GM12878 (cell line): ENCODE results near the gene CSF1R. TPM values are rescaled to one million over a fixed set of nuclear protein-coding genes. Genes with fewer than 3 reads are reported as not detected.

Experiments used
- ATAC-seq: fragments of 200-7000 bp; cut with Tn5 transposase; 3 replicates; pipeline ENCODE4 v1.9.1; 2020; ENCODE audit warnings: mild to moderate bottlenecking, moderate library complexity
- BruUV-seq: library from RNA; stranded (reverse); fragments of 400-500 nt; replicated peaks from 2 replicates; lab custom pipeline; 2021; lab: Mats Ljungman, UMichigan
- CTCF ChIA-PET: fragments of 300-600 bp; sonication (Branson Sonifier 250); formaldehyde crosslinking; extraction: SDS; loops from one replicate; lab custom pipeline; 2021; ENCODE audit warnings: inconsistent platforms; lab: Yijun Ruan, JAX
- POLR2A ChIA-PET: fragments of 350-600 bp; formaldehyde crosslinking; extraction: SDS; loops from one replicate; lab custom pipeline; 2021; ENCODE audit warnings: inconsistent platforms; lab: Charles Lee
- RAD21 ChIA-PET: fragments of 300-600 bp; sonication (Branson Sonifier 250); formaldehyde crosslinking; loops from one replicate; lab custom pipeline; 2023; ENCODE audit warnings: antibody characterized with exemption; ENCODE audit not compliant: unreplicated experiment; lab: Charles Lee
- SMC1A ChIA-PET: fragments of 300-600 bp; sonication (Branson Sonifier 250); formaldehyde crosslinking; loops from one replicate; lab custom pipeline; 2023; ENCODE audit not compliant: unreplicated experiment, uncharacterized antibody; lab: Charles Lee
- DNase-seq: peaks from one replicate; pipeline ENCODE4 v3.0.0-alpha.2; 2011; ENCODE audit warnings: low read depth, low spot score
- FAIRE-seq: peaks from 3 replicates; lab custom pipeline; 2011; peaks lifted over from hg19 to GRCh38; lab: Jason Lieb, UNC
- H2AFZ ChIP-seq: 2 replicates; pipeline ENCODE4 v1.6.0; 2011; ENCODE audit warnings: low read depth, low read length, control low read depth; ENCODE audit not compliant: control insufficient read depth
- H3K27ac ChIP-seq: 2 replicates; pipeline ENCODE4 v1.5.1; 2011; ENCODE audit warnings: control low read depth; ENCODE audit not compliant: control insufficient read depth, insufficient read depth
- H3K27me3 ChIP-seq, 2 experiments: replicated peaks in 1 of 2; 2 replicates each; pipeline versions ENCODE4 v1.6.0 to v1.6.1; 2011; ENCODE audit warnings: low read length in 1 of 2; ENCODE audit not compliant: control insufficient read depth in 2 of 2, insufficient read depth in 2 of 2
- H3K36me3 ChIP-seq, 2 experiments: 2 replicates each; pipeline ENCODE4 v1.5.1; 2011; ENCODE audit warnings: low read length in 1 of 2; ENCODE audit not compliant: control insufficient read depth in 2 of 2, insufficient read depth in 2 of 2
- H3K4me1 ChIP-seq: 2 replicates; pipeline ENCODE4 v1.6.1; 2011; ENCODE audit warnings: mild to moderate bottlenecking, low read length, moderate library complexity, mixed read lengths; ENCODE audit not compliant: control insufficient read depth, insufficient read depth
- H3K4me2 ChIP-seq: 2 replicates; pipeline ENCODE4 v1.6.0; 2011; ENCODE audit warnings: control low read depth; ENCODE audit not compliant: control insufficient read depth, insufficient read depth
- H3K4me3 ChIP-seq: fragments of 200-600 bp; sonication (generic); 2 replicates; pipeline ENCODE4 v1.5.1; 2016
- H3K79me2 ChIP-seq: 2 replicates; pipeline ENCODE4 v1.6.0; 2011; ENCODE audit warnings: low read length; ENCODE audit not compliant: control insufficient read depth, insufficient read depth
- H3K9ac ChIP-seq: 2 replicates; pipeline ENCODE4 v1.8.0; 2011; ENCODE audit warnings: low read length, control low read depth, mixed read lengths; ENCODE audit not compliant: control insufficient read depth, insufficient read depth
- H3K9me3 ChIP-seq: replicated peaks from 3 replicates; pipeline ENCODE4 v1.5.1; 2011; ENCODE audit warnings: mild to moderate bottlenecking, low read length; ENCODE audit not compliant: control insufficient read depth, insufficient read depth
- H4K20me1 ChIP-seq: 2 replicates; pipeline ENCODE4 v1.6.0; 2011; ENCODE audit not compliant: control insufficient read depth, insufficient read depth
- CBX3 ChIP-seq: fragments of 200-600 bp; sonication (generic); IDR thresholded peaks from 2 replicates; pipeline ENCODE4 v1.6.1; 2016; ENCODE audit warnings: low read depth, borderline replicate concordance
- E2F8 ChIP-seq: fragments of 450-650 bp; IDR thresholded peaks from 2 replicates; pipeline ENCODE4 v1.6.1; 2018; ENCODE audit warnings: mild to moderate bottlenecking, low read depth, moderate library complexity; ENCODE audit not compliant: partially characterized antibody
- FOXK2 ChIP-seq: fragments of 450-650 bp; IDR thresholded peaks from 2 replicates; pipeline ENCODE4 v1.6.1; 2017; ENCODE audit warnings: mild to moderate bottlenecking, moderate library complexity
- HDGF ChIP-seq: fragments of 450-650 bp; IDR thresholded peaks from 2 replicates; pipeline ENCODE4 v1.6.1; 2016; ENCODE audit warnings: antibody characterized with exemption
- NRF1 ChIP-seq: conservative IDR thresholded peaks from 2 replicates; pipeline ENCODE4 v1.6.1; 2011; ENCODE audit warnings: mild to moderate bottlenecking, low read depth, low read length, improper control_type of control experiment
- POU2F2 ChIP-seq: IDR thresholded peaks from 3 replicates; pipeline ENCODE4 v1.6.1; 2011; ENCODE audit warnings: low read depth, mild to moderate bottlenecking, low read length, borderline replicate concordance
- PRDM15 ChIP-seq: fragments of 450-650 bp; formaldehyde crosslinking; IDR thresholded peaks from 2 replicates; pipeline ENCODE4 v1.4.0; 2020; ENCODE audit warnings: mild to moderate bottlenecking, moderate library complexity
- RB1 ChIP-seq: fragments of 450-650 bp; formaldehyde crosslinking; IDR thresholded peaks from 2 replicates; pipeline ENCODE4 v1.6.1; 2017; ENCODE audit warnings: mild to moderate bottlenecking, borderline replicate concordance
- SIN3A ChIP-seq: IDR thresholded peaks from 2 replicates; pipeline ENCODE4 v1.6.1; 2012; ENCODE audit warnings: low read depth, low read length, improper control_type of control experiment
- STAT1 ChIP-seq: fragments of 450-650 bp; conservative IDR thresholded peaks from 2 replicates; pipeline ENCODE4 v1.6.1; 2014; ENCODE audit warnings: antibody characterized with exemption, mild to moderate bottlenecking
- ZNF217 ChIP-seq: fragments of 450-650 bp; IDR thresholded peaks from 2 replicates; pipeline ENCODE4 v1.6.1; 2017; ENCODE audit warnings: antibody characterized with exemption, mild to moderate bottlenecking
- WGBS: methylation state at CpG from one replicate; pipeline ENCODE4 v1.1.6; 2016; ENCODE audit warnings: low lambda C conversion rate; ENCODE audit not compliant: insufficient replicate concordance, insufficient coverage; ENCODE audit errors: missing lambda C conversion rate; 5-methylcytosine and 5-hydroxymethylcytosine counted together
- in situ Hi-C: fragments of 300-500 bp; cut with MboI; formaldehyde crosslinking; loops from 9 replicates; pipeline ENCODE4 v1.14.3; 2018; ENCODE audit warnings: mixed read lengths
- intact Hi-C: fragments of 100-400 bp; cut with micrococcal nuclease; formaldehyde crosslinking; loops from one replicate; pipeline ENCODE4 v1.14.2; 2022; ENCODE audit not compliant: unreplicated experiment
- polyA plus RNA-seq, 11 experiments: library from polyadenylated mRNA; depleted of rRNA in 4 of 11; unstranded in 6 of 11; stranded (reverse) in 5 of 11; fragments of >200 nt; fragmentation: Nextera tagmentation in 4 of 11; fragmentation: Illumina TruSeq in 1 of 11; extraction: Ambion mirVana in 4 of 11; extraction: Trizol in 1 of 11; gene quantifications; 1 replicate in 1 of 11; 2 replicates in 10 of 11; pipeline versions ENCODE4 v1.2.1 to v1.2.3, GENCODE V29; 2011 to 2016; ENCODE audit warnings: inconsistent platforms in 2 of 11, missing spikeins in 2 of 11, low read depth in 1 of 11
- total RNA-seq, 4 experiments: library from RNA; depleted of rRNA in 3 of 4; stranded (reverse); fragments of >200 nt in 3 of 4; fragmentation: Illumina TruSeq in 1 of 4; extraction: Trizol in 1 of 4; gene quantifications; 2 replicates each; pipeline versions ENCODE4 v1.2.1 to v1.2.3, GENCODE V29; 2013 to 2021
- TF ChIP-seq, protein P1 (sequence below): fragments of 450-650 bp; formaldehyde crosslinking; IDR thresholded peaks from 2 replicates; pipeline ENCODE4 v1.4.0; 2022; ENCODE audit warnings: mild to moderate bottlenecking, moderate library complexity

CSF1R gene
- total and polyA plus RNA-seq, 10 of the 15 experiments (the other 5 are each of a cell fraction or from before 2014, with no cell fraction given): 0.35 to 3.6 (median 1.2) TPM

DNA sequence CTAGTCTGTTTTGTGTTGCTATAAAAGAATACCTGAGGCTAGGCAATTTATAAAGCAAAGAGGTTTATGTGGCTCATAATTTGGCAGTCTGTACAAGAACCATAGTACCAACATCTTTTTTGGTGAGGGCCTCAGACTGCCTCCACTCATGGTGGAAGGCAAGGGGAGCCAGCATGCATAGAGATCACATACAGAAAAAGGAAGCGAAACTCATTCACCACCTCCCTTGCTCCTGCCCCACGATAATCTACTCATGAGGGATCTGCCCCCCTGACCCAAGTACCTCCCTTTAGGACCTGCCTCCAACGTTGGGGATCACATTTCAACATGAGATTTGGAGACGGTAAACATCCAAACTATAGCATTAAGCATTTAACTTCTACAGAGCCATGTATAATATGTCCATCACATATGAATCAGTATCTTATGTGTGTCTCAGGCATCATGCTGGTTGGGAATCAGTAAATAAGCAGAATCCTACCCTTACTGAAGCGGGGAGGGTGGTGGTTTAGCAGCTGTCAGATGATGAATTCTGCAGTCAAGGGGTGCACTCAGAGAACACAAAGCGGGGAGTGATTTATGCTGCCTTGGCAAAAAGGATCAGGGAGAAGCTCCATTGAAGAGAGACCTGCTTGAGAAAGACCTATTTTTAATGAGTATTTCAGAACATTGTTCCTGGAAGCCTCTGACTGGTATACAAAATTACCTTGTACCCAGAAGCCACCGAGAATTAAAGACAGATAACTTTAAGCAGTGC lies 51.0 kb downstream of the CSF1R start (continued):
- TF ChIP-seq, protein P1, sequence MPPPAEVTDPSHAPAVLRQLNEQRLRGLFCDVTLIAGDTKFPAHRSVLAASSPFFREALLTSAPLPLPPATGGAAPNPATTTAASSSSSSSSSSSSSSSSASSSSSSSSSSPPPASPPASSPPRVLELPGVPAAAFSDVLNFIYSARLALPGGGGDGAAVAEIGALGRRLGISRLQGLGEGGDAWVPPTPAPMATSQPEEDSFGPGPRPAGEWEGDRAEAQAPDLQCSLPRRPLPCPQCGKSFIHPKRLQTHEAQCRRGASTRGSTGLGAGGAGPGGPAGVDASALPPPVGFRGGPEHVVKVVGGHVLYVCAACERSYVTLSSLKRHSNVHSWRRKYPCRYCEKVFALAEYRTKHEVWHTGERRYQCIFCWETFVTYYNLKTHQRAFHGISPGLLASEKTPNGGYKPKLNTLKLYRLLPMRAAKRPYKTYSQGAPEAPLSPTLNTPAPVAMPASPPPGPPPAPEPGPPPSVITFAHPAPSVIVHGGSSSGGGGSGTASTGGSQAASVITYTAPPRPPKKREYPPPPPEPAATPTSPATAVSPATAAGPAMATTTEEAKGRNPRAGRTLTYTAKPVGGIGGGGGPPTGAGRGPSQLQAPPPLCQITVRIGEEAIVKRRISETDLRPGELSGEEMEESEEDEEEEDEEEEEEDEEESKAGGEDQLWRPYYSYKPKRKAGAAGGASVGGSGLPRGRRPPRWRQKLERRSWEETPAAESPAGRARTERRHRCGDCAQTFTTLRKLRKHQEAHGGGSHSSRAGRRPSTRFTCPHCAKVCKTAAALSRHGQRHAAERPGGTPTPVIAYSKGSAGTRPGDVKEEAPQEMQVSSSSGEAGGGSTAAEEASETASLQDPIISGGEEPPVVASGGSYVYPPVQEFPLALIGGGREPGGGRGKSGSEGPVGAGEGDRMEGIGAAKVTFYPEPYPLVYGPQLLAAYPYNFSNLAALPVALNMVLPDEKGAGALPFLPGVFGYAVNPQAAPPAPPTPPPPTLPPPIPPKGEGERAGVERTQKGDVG (CRISPR knock-in tag): no peak
- TF ChIP-seq PRDM15: no peak

DNA sequence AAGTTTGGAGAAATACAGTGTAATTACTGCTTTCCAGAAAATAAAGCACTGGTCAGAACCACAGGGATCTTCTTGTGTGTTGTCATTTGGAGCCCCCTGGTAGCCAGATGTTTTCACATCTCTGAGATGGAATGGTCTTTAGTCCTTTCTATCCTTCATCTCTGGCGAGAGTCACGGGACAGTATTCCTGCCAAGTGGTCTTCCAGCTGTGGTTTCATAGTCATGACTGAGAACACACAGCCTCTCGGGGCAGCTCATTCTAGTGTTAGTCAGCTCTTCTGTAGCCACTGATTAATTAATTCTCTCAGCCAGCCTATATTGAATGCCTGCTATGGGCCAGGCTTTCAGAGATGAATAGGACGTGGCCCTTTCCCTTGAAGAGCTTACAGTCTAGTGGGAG lies 51.7 kb downstream of the CSF1R start:
- in situ Hi-C loops: no loop called here
- peaks cover 17 to 55% of the 10 kb centered on the region in 2 experiments for H3K36me3 ChIP-seq
- ATAC-seq (no peak), FAIRE-seq (no peak), DNase-seq (no peak)
- ChIA-PET CTCF (interaction anchor here (0.6 to 3.4 kb wide), 7 partner anchors 10 to 316 kb away, joined by 3 to 17 read pairs (median 3); no protein-coding TSS in a partner anchor), RAD21 (interaction anchor here (0.9 to 1.4 kb wide), 2 partner anchors 33 to 89 kb away, joined by 3 read pairs; no protein-coding TSS in a partner anchor), SMC1A (interaction anchor here (0.8 to 1.6 kb wide), 7 partner anchors 9 to 184 kb away, joined by 3 to 4 read pairs (median 3); no protein-coding TSS in a partner anchor), POLR2A (no interaction called here)
- no peak overlapping the region for H3K27ac ChIP-seq
- no peaks in the 10 kb centered on the region for H3K79me2 ChIP-seq
- H3K4me1 ChIP-seq: peaks cover 7% of the 10 kb centered on the region
- no peak overlapping the region for H2AFZ ChIP-seq
- H4K20me1 ChIP-seq: no peaks in the 10 kb centered on the region
- no TSS peak for BruUV-seq
- H3K9me3 ChIP-seq: no peaks in the 10 kb centered on the region
- WGBS: 84% methylated on average over 4 of the region's 4 CpGs
- intact Hi-C loops: loop anchor here (5.0 kb wide), 1 partner anchor 183 kb away; no protein-coding TSS in a partner anchor
- H3K27me3 ChIP-seq: no peaks in the 10 kb centered on the region
- H3K9ac ChIP-seq: no peak overlapping the region
- H3K4me3 ChIP-seq: no peak overlapping the region
- H3K4me2 ChIP-seq: no peak overlapping the region
- no peak for TF ChIP-seq POU2F2
- no peak for TF ChIP-seq HDGF
- no peak for TF ChIP-seq FOXK2
- TF ChIP-seq E2F8: no peak
- no peak for TF ChIP-seq SIN3A
- TF ChIP-seq ZNF217: no peak
- TF ChIP-seq CBX3: no peak
- TF ChIP-seq RB1: no peak
- no peak for TF ChIP-seq STAT1
- TF ChIP-seq NRF1: no peak
